Left ventricle myocardium inferior (tissue), 1 donor: ENCODE results near the gene SMARCAL1. TPM values are rescaled to one million over a fixed set of nuclear protein-coding genes. Genes with fewer than 3 reads are reported as not detected.

ENCODE experiments used
- DNase-seq: peaks from one replicate; pipeline ENCODE4 v3.0.0-alpha.2; 2020
- H3K27ac ChIP-seq: fragments of 200-600 bp; replicated peaks from 2 replicates; pipeline ENCODE4 v1.8.0; 2021
- H3K27me3 ChIP-seq: fragments of 200-600 bp; 2 replicates; pipeline ENCODE4 v1.8.0; 2021; ENCODE audit warnings: low read depth
- H3K36me3 ChIP-seq: fragments of 200-600 bp; 2 replicates; pipeline ENCODE4 v1.8.0; 2021
- H3K4me1 ChIP-seq: fragments of 200-600 bp; 2 replicates; pipeline ENCODE4 v1.8.0; 2021
- H3K4me3 ChIP-seq: fragments of 200-600 bp; 2 replicates; pipeline ENCODE4 v1.8.0; 2021; ENCODE audit warnings: mild to moderate bottlenecking, moderate library complexity
- H3K9me3 ChIP-seq: fragments of 200-600 bp; replicated peaks from 2 replicates; pipeline ENCODE4 v1.8.0; 2021
- intact Hi-C: fragments of 100-400 bp; cut with micrococcal nuclease; formaldehyde crosslinking; loops from one replicate; pipeline ENCODE4 v1.11.0; 2022
- total RNA-seq: library from RNA; stranded (reverse); fragmentation: NEBNext Ultra II Directional; extraction: Animal tissue kit (Norgen Biotek cat#: 25700); gene quantifications from one replicate; pipeline ENCODE4 v1.2.1, GENCODE V29; 2021
- TF ChIP-seq, protein P1 (sequence below): fragments of 200-600 bp; IDR thresholded peaks from 2 replicates; pipeline ENCODE4 v1.8.0; 2021; ENCODE audit warnings: antibody characterized with exemption, mild to moderate bottlenecking, borderline replicate concordance
- donor health status: DM: no; HTN: yes; CAD: no; lungs with severe emphysema.

SMARCAL1 gene
- total RNA-seq, 1 donor from 2014 or later = 7.5 TPM

DNA sequence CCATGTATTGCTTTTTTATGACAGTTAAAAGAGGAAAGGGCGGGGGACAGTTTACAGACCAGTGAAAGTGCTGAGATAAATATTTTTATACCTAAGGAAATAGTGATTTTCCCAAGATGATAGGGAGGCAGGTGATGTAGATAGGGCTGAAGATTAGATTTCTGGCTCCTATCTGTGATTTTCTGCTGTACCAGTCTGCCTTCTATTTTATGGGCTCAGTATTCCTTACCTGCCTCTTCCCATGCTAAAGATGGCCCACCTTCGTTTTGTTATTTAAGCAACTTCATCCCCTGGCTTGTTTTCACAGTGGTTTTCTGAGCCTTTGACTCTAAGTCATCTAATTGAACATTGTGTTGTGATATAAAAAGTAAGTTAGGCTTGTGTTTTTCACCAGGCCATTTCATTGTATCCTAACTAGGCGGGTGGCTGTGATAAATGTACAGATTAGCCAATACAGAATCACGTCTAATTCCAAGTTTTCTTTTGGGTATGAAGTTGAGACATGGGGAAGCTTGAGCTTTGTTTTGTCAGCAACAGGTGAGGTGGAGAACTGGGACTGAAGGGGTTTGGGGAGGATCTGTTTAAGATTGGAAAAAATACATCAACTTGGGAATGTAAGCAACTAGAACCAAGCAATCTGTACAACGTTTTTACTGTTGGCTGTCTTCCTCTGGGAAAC, 91.6 kb downstream of the SMARCAL1 start:
- no peaks in the 10 kb centered on the region for H3K9me3 ChIP-seq
- intact Hi-C loops = no loop called here
- H3K4me3 ChIP-seq = no peak overlapping the region
- H3K27ac ChIP-seq = no peak overlapping the region
- no peaks in the 10 kb centered on the region for H3K27me3 ChIP-seq
- H3K4me1 ChIP-seq = peaks cover 69% of the 10 kb centered on the region
- peaks cover 71% of the 10 kb centered on the region for H3K36me3 ChIP-seq
- DNase-seq = no peak
- TF ChIP-seq, protein P1, sequence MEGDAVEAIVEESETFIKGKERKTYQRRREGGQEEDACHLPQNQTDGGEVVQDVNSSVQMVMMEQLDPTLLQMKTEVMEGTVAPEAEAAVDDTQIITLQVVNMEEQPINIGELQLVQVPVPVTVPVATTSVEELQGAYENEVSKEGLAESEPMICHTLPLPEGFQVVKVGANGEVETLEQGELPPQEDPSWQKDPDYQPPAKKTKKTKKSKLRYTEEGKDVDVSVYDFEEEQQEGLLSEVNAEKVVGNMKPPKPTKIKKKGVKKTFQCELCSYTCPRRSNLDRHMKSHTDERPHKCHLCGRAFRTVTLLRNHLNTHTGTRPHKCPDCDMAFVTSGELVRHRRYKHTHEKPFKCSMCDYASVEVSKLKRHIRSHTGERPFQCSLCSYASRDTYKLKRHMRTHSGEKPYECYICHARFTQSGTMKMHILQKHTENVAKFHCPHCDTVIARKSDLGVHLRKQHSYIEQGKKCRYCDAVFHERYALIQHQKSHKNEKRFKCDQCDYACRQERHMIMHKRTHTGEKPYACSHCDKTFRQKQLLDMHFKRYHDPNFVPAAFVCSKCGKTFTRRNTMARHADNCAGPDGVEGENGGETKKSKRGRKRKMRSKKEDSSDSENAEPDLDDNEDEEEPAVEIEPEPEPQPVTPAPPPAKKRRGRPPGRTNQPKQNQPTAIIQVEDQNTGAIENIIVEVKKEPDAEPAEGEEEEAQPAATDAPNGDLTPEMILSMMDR = no peak

DNA sequence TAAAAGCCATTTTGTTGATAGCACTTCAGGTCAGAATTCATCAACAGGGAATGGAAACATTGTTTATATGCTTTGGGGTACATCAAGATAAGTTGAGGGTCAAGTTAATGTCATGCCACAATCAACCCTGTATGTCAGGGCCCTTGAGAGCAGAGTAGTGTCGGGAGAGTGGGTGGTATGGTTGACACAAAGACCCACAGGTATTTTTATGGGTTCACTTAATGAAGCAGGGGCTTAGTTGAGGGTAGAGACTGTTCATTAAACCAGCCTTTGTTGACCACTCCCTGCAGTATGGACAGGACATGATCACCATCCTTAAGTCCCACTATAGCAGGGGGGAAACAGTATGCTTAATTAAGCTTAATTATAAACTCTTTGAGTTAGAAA, 92.1 kb downstream of the SMARCAL1 start:
- intact Hi-C loops = no loop called here
- peaks cover 65% of the 10 kb centered on the region for H3K4me1 ChIP-seq

DNA sequence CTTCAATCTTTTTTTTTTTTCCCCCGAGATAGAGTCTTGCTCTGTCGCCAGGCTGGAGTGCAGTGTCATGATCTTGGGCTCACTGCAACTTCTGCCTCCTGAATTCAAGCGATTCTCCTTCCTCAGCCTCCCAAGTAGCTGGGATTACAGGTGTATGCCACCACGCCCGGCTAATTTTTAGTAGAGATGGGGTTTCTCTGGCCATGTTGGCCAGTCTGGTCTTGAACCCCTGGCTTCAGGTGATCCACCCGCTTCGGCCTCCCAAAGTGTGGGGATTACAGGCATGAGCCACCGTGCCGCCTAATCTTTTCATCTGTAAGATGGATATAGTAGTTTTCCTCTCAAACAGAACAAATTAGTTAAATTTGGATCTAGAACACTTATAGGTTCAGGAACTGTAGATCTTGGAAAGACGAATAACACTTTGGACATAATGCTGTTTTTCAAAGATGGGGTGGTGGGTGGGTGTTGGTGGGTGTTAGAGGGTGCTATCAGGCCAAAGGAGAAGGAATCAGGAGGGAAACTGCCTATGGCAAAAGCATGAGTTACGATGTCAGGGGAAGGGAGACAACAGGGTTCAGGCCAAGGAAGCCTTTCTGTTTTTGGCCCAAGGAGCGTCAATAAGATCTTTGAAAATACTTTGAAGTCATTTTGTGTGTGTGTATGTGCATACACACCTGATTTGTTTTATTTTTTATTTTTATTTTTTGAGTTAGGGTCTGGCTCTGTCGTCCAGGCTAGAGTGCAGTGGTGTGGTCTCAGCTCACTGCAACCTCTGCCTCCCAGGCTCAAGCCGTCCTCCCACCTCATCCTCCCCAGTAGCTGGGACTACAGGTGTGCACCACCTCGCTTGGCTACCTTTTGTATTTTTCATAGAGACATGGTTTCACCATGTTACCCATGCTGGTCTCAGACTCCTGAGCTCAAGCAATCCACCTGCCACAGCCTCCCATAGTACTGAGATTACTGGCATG, 93.1 kb downstream of the SMARCAL1 start:
- Histone ChIP-seq H3K36me3 (peaks cover 61% of the 10 kb centered on the region), H3K4me1 (peaks cover 55% of the 10 kb centered on the region), H3K27me3 (no peaks in the 10 kb centered on the region), H3K9me3 (no peaks in the 10 kb centered on the region), H3K4me3 (no peak overlapping the region), H3K27ac (no peak overlapping the region)
- no peak for DNase-seq
- intact Hi-C loops = no loop called here
- TF ChIP-seq, protein P1 = no peak

More for the DNA sequence above, 92.1 kb downstream of the SMARCAL1 start:
- H3K36me3 ChIP-seq = peaks cover 71% of the 10 kb centered on the region
- TF ChIP-seq, protein P1 = no peak
- no peak overlapping the region for H3K27ac ChIP-seq
- H3K4me3 ChIP-seq = no peak overlapping the region
- no peak for DNase-seq
- no peaks in the 10 kb centered on the region for H3K9me3 ChIP-seq
- H3K27me3 ChIP-seq = no peaks in the 10 kb centered on the region

DNA sequence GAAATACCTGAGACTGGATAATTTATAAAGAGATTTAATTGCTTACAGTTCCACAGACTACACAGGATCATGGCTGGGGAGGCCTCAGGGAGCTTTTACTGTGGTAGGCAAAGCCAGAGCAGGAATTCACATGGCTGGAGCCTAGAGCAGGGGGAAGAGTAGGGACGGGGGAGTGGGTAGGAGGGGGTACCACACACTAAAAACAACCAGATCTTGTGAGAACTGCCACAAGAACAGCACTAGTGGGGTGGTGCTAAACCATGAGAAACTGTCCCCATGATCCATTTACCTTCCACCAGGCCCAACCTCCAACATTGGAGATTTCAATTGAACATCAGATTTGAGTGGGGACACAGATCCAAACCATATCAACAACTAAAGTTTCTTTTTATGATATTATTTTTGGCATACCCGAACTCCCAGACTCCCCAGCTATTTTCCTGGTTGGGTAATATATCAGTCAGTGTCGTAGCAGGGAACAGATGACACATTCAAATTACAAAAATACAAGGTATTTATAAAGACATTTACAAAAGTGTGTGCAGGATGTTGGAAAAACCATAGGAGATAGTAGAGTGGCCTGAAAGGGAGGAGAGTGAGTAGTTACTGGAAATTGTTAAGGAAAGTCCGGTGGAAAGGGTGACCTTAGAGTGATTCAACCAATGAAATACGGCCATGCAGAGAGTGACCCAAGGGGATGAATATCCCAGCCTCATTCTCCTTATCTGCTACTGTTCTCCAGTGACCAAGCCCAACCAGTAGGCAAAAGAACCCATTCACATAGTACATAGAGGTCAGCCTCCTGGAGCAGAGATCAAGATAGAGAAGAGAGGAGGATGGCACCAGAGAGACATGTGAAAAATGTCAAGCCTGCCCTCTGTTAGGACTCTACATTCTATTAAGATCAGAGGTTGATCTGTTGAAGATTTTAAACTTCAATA, 95.2 kb downstream of the SMARCAL1 start:
- Histone ChIP-seq H3K4me1 (peaks cover 38% of the 10 kb centered on the region), H3K4me3 (no peak overlapping the region), H3K9me3 (no peaks in the 10 kb centered on the region), H3K27me3 (no peaks in the 10 kb centered on the region), H3K36me3 (peaks cover 40% of the 10 kb centered on the region), H3K27ac (peak overlapping the region; percentile 5)
- DNase-seq = no peak
- TF ChIP-seq, protein P1 = no peak
- intact Hi-C loops = no loop called here

DNA sequence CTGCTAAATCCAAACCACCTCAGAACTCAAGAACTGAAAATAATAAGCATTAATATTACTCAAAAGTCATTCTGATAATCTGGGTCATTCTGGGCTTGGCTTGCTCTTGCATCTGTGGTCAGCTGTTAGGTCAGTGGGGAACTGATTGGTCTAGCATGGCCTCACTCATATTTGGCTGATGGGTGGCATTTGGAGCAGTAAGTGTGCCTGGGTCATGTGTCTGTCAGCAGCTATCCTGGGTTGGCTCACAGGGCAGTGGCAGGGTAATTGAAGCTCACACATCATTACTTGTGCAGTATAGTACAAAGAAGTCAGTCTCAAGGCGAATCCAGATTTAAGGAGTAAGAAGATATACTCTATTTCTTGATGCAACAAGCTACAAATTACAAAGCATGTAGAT, 95.9 kb downstream of the SMARCAL1 start:
- DNase-seq = no peak
- Histone ChIP-seq H3K27me3 (no peaks in the 10 kb centered on the region), H3K4me1 (peaks cover 33% of the 10 kb centered on the region), H3K4me3 (no peak overlapping the region), H3K27ac (peak overlapping the region; percentile 5), H3K9me3 (no peaks in the 10 kb centered on the region), H3K36me3 (peaks cover 33% of the 10 kb centered on the region)
- TF ChIP-seq, protein P1 = no peak
- intact Hi-C loops = no loop called here
